WTC11 (cell line): Measurements from ENCODE around the gene COPS9. TPM values are rescaled to one million over a fixed set of nuclear protein-coding genes. Genes with fewer than 3 reads are reported as not detected.

Experiments used
- ATAC-seq: fragments of 200-7000 bp; cut with Tn5 transposase; 2 replicates; pipeline ENCODE4 v1.10.0; 2021; ENCODE audit warnings: mild to moderate bottlenecking, moderate library complexity
- CTCF ChIA-PET: fragments of 300-600 bp; sonication (Branson Sonifier 250); formaldehyde crosslinking; loops from one replicate; lab custom pipeline; 2021; ENCODE audit warnings: antibody characterized with exemption; lab: Charles Lee
- POLR2A ChIA-PET: fragments of 350-600 bp; sonication (Branson Sonifier 250); formaldehyde crosslinking; loops from one replicate; lab custom pipeline; 2021; ENCODE audit warnings: antibody characterized with exemption; lab: Charles Lee
- DNase-seq: peaks from one replicate; pipeline ENCODE4 v3.0.0; 2021; ENCODE audit warnings: low spot score
- H3K27ac Mint-ChIP-seq: 2 replicates; pipeline ENCODE4 v1.8.0; 2021; ENCODE audit warnings: mixed read lengths
- H3K27me3 Mint-ChIP-seq: 2 replicates; pipeline ENCODE4 v1.8.0; 2021; ENCODE audit warnings: low read depth, mild to moderate bottlenecking, moderate library complexity, mixed read lengths
- H3K36me3 Mint-ChIP-seq: 2 replicates; pipeline ENCODE4 v1.8.0; 2021; ENCODE audit warnings: mixed read lengths
- H3K4me1 Mint-ChIP-seq: 2 replicates; pipeline ENCODE4 v1.8.0; 2022; ENCODE audit warnings: mixed read lengths
- H3K4me3 Mint-ChIP-seq: 2 replicates; pipeline ENCODE4 v1.8.0; 2021; ENCODE audit warnings: mild to moderate bottlenecking, moderate library complexity, mixed read lengths
- H3K9me3 Mint-ChIP-seq: 2 replicates; pipeline ENCODE4 v1.8.0; 2021; ENCODE audit warnings: mixed read lengths
- CBFB ChIP-seq: sonication (generic); formaldehyde crosslinking; IDR thresholded peaks from 2 replicates; pipeline ENCODE4 v1.8.1; 2022; ENCODE audit warnings: mild to moderate bottlenecking, low read depth, missing genetic modification reagents
- CREM ChIP-seq: sonication (generic); formaldehyde crosslinking; IDR thresholded peaks from 2 replicates; pipeline ENCODE4 v1.8.1; 2022; ENCODE audit warnings: mild to moderate bottlenecking, missing genetic modification reagents, moderate library complexity
- ESRRA ChIP-seq: sonication (generic); formaldehyde crosslinking; IDR thresholded peaks from 2 replicates; pipeline ENCODE4 v1.8.1; 2022; ENCODE audit warnings: mild to moderate bottlenecking, missing genetic modification reagents, borderline replicate concordance
- JAZF1 ChIP-seq: fragments of 250-450 bp; sonication (Bioruptor Pico); IDR thresholded peaks from 2 replicates; pipeline ENCODE4 v1.9.0; 2021; ENCODE audit warnings: moderate library complexity, mild to moderate bottlenecking, inconsistent platforms
- MXD4 ChIP-seq: fragments of 250-450 bp; sonication (Bioruptor Pico); IDR thresholded peaks from 2 replicates; pipeline ENCODE4 v1.8.0; 2021; ENCODE audit warnings: mild to moderate bottlenecking, moderate library complexity, borderline replicate concordance
- PREB ChIP-seq: sonication (generic); formaldehyde crosslinking; IDR thresholded peaks from 2 replicates; pipeline ENCODE4 v1.8.1; 2022; ENCODE audit warnings: mild to moderate bottlenecking, missing genetic modification reagents, moderate library complexity, borderline replicate concordance
- SP1 ChIP-seq: sonication (generic); formaldehyde crosslinking; conservative IDR thresholded peaks from 2 replicates; pipeline ENCODE4 v1.8.1; 2022; ENCODE audit warnings: missing genetic modification reagents
- STAT6 ChIP-seq: sonication (generic); formaldehyde crosslinking; conservative IDR thresholded peaks from 2 replicates; pipeline ENCODE4 v1.8.1; 2023; ENCODE audit warnings: mild to moderate bottlenecking, low read depth, missing genetic modification reagents, moderate library complexity
- TEAD1 ChIP-seq: sonication (generic); formaldehyde crosslinking; IDR thresholded peaks from 2 replicates; pipeline ENCODE4 v1.8.0; 2022; ENCODE audit warnings: mild to moderate bottlenecking, missing genetic modification reagents
- ZNF219 ChIP-seq: sonication (generic); formaldehyde crosslinking; IDR thresholded peaks from 2 replicates; pipeline ENCODE4 v1.8.0; 2023; ENCODE audit warnings: missing genetic modification reagents, mild to moderate bottlenecking, borderline replicate concordance
- total RNA-seq: library from RNA; stranded (reverse); gene quantifications from 3 replicates; pipeline ENCODE4 v1.2.3, GENCODE V29; 2021
- TF ChIP-seq, protein P1 (sequence below): sonication (generic); formaldehyde crosslinking; IDR thresholded peaks from 2 replicates; pipeline ENCODE4 v1.8.1; 2022; ENCODE audit warnings: low read depth, mild to moderate bottlenecking, moderate library complexity, missing genetic modification reagents, borderline replicate concordance
- TF ChIP-seq, protein P2 (sequence below): sonication (generic); formaldehyde crosslinking; IDR thresholded peaks from 2 replicates; pipeline ENCODE4 v1.8.0; 2022; ENCODE audit warnings: mild to moderate bottlenecking, missing genetic modification reagents
- TF ChIP-seq, protein P3 (sequence below): sonication (generic); formaldehyde crosslinking; IDR thresholded peaks from 2 replicates; pipeline ENCODE4 v1.8.0; 2022; ENCODE audit warnings: mild to moderate bottlenecking, missing genetic modification reagents
- TF ChIP-seq, protein P4 (sequence below): fragments of 250-450 bp; sonication (Bioruptor Pico); IDR thresholded peaks from 2 replicates; pipeline ENCODE4 v1.9.0; 2021; ENCODE audit warnings: mild to moderate bottlenecking, borderline replicate concordance
- TF ChIP-seq, protein P5 (sequence below): fragments of 250-450 bp; sonication (Bioruptor Pico); conservative IDR thresholded peaks from 2 replicates; pipeline ENCODE4 v1.9.0; 2021; ENCODE audit warnings: mild to moderate bottlenecking

Gene COPS9
- total RNA-seq, 1 experiment from 2014 or later: 142 TPM

DNA sequence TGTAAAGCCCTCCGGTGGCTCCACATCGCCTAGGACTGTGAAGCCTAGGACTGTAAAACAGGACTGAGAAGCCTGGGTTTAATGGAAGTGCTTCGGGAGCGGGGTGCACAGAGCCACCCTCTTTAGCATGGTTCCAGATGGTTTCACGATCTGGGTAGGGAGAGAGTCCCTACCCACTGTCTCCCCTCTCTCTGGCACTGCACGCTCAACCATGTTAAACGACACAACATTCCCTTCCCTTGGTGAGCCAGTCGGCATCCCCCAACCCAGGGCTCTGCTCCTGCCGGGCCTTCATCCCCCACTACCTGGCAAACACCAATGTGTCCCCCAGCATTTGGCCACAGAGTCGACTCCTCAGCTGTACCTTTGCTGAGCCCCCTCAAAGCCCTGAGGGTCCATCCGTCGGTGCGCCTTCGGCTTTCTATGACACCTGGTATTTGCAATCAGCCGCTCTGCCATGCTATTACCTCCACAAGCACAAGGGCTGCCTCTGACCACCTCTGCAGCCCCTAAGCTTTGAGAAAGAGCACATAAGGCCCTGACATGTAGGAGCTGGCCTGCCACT lies 1.1 kb downstream of the COPS9 start:
- Mint-ChIP-seq H3K27me3 (peaks cover 9% of the 10 kb centered on the region), H3K27ac (peak overlapping the region; percentile 90), H3K4me3 (peak overlapping the region; percentile 85), H3K36me3 (peaks cover 39% of the 10 kb centered on the region), H3K4me1 (peaks cover 34% of the 10 kb centered on the region), H3K9me3 (no peaks in the 10 kb centered on the region)
- ChIA-PET POLR2A (no interaction called here), CTCF (interaction anchor here (0.5 kb wide), 1 partner anchor 99 kb away, joined by 3 read pairs; no protein-coding TSS in a partner anchor)
- no peak for DNase-seq
- no peak for ATAC-seq
- TF ChIP-seq MXD4 (CRISPR knock-in tag): no peak
- TF ChIP-seq CBFB (CRISPR knock-in tag): no peak
- TF ChIP-seq, protein P1, sequence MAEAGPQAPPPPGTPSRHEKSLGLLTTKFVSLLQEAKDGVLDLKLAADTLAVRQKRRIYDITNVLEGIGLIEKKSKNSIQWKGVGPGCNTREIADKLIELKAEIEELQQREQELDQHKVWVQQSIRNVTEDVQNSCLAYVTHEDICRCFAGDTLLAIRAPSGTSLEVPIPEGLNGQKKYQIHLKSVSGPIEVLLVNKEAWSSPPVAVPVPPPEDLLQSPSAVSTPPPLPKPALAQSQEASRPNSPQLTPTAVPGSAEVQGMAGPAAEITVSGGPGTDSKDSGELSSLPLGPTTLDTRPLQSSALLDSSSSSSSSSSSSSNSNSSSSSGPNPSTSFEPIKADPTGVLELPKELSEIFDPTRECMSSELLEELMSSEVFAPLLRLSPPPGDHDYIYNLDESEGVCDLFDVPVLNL (CRISPR knock-in tag): no peak
- TF ChIP-seq CREM (CRISPR knock-in tag): no peak
- TF ChIP-seq, protein P2, sequence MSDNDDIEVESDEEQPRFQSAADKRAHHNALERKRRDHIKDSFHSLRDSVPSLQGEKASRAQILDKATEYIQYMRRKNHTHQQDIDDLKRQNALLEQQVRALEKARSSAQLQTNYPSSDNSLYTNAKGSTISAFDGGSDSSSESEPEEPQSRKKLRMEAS: no peak
- no peak for TF ChIP-seq PREB (CRISPR knock-in tag)
- TF ChIP-seq JAZF1 (CRISPR knock-in tag): no peak
- no peak for TF ChIP-seq ZNF219 (CRISPR knock-in tag)
- TF ChIP-seq STAT6 (CRISPR knock-in tag): no peak
- TF ChIP-seq TEAD1 (CRISPR knock-in tag): no peak
- TF ChIP-seq, protein P3, sequence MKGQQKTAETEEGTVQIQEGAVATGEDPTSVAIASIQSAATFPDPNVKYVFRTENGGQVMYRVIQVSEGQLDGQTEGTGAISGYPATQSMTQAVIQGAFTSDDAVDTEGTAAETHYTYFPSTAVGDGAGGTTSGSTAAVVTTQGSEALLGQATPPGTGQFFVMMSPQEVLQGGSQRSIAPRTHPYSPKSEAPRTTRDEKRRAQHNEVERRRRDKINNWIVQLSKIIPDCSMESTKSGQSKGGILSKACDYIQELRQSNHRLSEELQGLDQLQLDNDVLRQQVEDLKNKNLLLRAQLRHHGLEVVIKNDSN (CRISPR knock-in tag): no peak
- TF ChIP-seq ESRRA (CRISPR knock-in tag): no peak
- TF ChIP-seq SP1 (CRISPR knock-in tag): no peak
- TF ChIP-seq, protein P4, sequence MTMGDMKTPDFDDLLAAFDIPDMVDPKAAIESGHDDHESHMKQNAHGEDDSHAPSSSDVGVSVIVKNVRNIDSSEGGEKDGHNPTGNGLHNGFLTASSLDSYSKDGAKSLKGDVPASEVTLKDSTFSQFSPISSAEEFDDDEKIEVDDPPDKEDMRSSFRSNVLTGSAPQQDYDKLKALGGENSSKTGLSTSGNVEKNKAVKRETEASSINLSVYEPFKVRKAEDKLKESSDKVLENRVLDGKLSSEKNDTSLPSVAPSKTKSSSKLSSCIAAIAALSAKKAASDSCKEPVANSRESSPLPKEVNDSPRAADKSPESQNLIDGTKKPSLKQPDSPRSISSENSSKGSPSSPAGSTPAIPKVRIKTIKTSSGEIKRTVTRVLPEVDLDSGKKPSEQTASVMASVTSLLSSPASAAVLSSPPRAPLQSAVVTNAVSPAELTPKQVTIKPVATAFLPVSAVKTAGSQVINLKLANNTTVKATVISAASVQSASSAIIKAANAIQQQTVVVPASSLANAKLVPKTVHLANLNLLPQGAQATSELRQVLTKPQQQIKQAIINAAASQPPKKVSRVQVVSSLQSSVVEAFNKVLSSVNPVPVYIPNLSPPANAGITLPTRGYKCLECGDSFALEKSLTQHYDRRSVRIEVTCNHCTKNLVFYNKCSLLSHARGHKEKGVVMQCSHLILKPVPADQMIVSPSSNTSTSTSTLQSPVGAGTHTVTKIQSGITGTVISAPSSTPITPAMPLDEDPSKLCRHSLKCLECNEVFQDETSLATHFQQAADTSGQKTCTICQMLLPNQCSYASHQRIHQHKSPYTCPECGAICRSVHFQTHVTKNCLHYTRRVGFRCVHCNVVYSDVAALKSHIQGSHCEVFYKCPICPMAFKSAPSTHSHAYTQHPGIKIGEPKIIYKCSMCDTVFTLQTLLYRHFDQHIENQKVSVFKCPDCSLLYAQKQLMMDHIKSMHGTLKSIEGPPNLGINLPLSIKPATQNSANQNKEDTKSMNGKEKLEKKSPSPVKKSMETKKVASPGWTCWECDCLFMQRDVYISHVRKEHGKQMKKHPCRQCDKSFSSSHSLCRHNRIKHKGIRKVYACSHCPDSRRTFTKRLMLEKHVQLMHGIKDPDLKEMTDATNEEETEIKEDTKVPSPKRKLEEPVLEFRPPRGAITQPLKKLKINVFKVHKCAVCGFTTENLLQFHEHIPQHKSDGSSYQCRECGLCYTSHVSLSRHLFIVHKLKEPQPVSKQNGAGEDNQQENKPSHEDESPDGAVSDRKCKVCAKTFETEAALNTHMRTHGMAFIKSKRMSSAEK (CRISPR knock-in tag): no peak
- TF ChIP-seq, protein P5, sequence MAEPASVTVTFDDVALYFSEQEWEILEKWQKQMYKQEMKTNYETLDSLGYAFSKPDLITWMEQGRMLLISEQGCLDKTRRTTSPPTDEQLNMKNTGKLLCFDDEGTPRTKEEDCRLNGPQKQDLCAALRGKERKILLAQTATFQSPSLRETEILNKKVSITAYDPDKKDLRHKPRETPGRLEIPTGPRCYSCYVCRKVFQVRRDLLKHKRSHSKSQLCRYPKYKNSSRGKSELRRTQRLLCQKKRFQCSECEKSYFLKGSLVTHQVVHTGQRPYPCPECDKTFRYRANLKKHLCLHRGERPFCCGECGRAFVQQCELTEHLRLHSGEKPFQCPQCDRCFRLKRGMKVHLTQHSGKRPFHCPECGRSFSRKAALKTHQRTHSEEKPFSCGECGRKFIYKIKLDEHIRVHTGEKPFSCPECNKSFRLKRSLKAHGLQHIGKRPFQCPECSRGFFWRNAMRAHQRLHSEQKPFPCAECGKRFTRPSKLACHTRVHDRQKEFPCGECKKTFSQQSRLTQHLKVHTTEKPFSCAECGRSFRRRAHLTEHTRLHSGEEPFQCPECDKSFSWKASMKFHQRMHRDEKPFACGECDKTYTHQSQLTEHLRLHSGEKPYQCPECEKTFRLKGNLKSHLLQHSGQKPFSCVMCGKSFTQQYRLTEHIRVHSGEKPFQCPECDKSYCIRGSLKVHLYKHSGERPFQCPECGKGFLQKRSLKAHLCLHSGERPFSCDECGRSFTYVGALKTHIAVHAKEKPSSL (CRISPR knock-in tag): no peak
